Lung (tissue), 12 donors: ENCODE data around the gene GSTM5. TPM values are rescaled to one million over a fixed set of nuclear protein-coding genes. Genes with fewer than 3 reads are reported as not detected.
"Not testable (repeated sequence)": the region's sequence is repeated elsewhere in the genome, so short reads cannot be mapped to it uniquely, and the experiment has no call there.

Experiments used
- ATAC-seq: fragments of 200-7000 bp; cut with Tn5 transposase; one replicate; pipeline ENCODE4 v1.9.1; 2020; ENCODE audit warnings: moderate number of reproducible peaks; ENCODE audit not compliant: insufficient read depth, low FRiP score
- DNase-seq, 3 donors: peaks; one replicate each; pipeline ENCODE4 v3.0.0-alpha.2; 2013 to 2017
- H3K27ac ChIP-seq, 2 donors: one replicate each; pipeline ENCODE4 v1.5.1; 2013; ENCODE audit warnings: mild to moderate bottlenecking in 2 of 2, moderate library complexity in 2 of 2, control low read depth in 1 of 2, inconsistent platforms in 1 of 2, low read depth in 1 of 2, low read length in 1 of 2
- H3K27me3 ChIP-seq, 3 donors: one replicate each; pipeline ENCODE4 v1.5.1; 2013; ENCODE audit warnings: low read length in 2 of 3; ENCODE audit not compliant: control insufficient read depth in 3 of 3, insufficient read depth in 3 of 3
- H3K36me3 ChIP-seq, 4 donors: one replicate each; pipeline ENCODE4 v1.5.1; 2013; ENCODE audit warnings: low read length in 4 of 4, mild to moderate bottlenecking in 1 of 4, moderate library complexity in 1 of 4; ENCODE audit not compliant: control insufficient read depth in 4 of 4, insufficient read depth in 4 of 4
- H3K4me1 ChIP-seq, 5 donors: one replicate each; pipeline ENCODE4 v1.5.1; 2013; ENCODE audit warnings: low read length in 5 of 5, mild to moderate bottlenecking in 2 of 5, moderate library complexity in 1 of 5; ENCODE audit not compliant: control insufficient read depth in 5 of 5, insufficient read depth in 5 of 5
- H3K4me3 ChIP-seq: one replicate; pipeline ENCODE4 v1.5.1; 2013; ENCODE audit warnings: mild to moderate bottlenecking, control low read depth, moderate library complexity
- H3K9ac ChIP-seq, 2 donors: one replicate each; pipeline ENCODE4 v1.5.1; 2013; ENCODE audit warnings: low read length in 2 of 2, control low read depth in 1 of 2; ENCODE audit not compliant: insufficient read depth in 1 of 2
- H3K9me3 ChIP-seq, 4 donors: one replicate each; pipeline ENCODE4 v1.5.1; 2013; ENCODE audit warnings: low read length in 3 of 4, mild to moderate bottlenecking in 1 of 4, moderate library complexity in 1 of 4; ENCODE audit not compliant: control insufficient read depth in 4 of 4, insufficient read depth in 3 of 4
- CTCF ChIP-seq: IDR thresholded peaks from 2 replicates; pipeline ENCODE4 v1.5.1; 2012; ENCODE audit warnings: mild to moderate bottlenecking; ENCODE audit errors: control extremely low read depth, extremely low read depth
- WGBS, 2 donors: extraction: QIAGEN DNeasy Blood & Tissue Kit; methylation state at CpG; one replicate each; pipeline ENCODE4 v1.1.7; 2013; 5-methylcytosine and 5-hydroxymethylcytosine counted together
- polyA plus RNA-seq, 2 donors: library from polyadenylated mRNA; stranded (reverse); fragments of 200-250 nt; gene quantifications; one replicate each; pipeline ENCODE4 v1.2.1, GENCODE V29; 2013
- total RNA-seq, 2 donors: library from RNA; depleted of rRNA in 1 of 2; stranded (reverse); fragments of >200 nt in 1 of 2; gene quantifications; one replicate each; pipeline ENCODE4 v1.2.1, GENCODE V29; 2014 to 2021
- donor health status: control.
- donor health status: control.
- donor health status: Bipolar disorder and iron deficiency.
- donor health status: healthy.
- donor health status: DM: yes; HTN: yes; CAD: no.

GSTM5 gene
- total and polyA plus RNA-seq, 4 donors, result 2.9 to 23.7 (median 7.0) TPM

DNA sequence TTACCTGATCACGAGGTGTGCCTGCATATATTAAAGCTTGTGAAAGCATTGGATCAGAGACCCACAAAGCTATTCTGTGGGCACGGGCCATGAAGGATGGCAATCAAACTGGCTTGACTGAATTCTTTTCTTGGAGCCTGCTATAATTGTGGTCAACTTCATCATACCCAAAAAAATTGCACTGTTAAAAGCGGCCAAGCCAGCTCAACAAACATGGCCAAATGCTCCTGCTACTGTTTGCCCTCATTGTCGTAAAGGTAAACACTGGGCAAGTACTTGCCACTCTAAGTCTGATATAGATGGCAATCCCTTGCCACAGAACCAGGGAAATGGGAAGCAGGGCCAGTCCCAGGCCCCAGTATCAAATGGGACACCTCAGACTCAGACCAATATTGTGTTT is 6.6 kb upstream of the GSTM5 start:
- H3K9ac ChIP-seq, result no peak overlapping the region
- H3K36me3 ChIP-seq, result peaks cover 0 to 4% (median 0%) of the 10 kb centered on the region in 4 donors
- H3K4me3 ChIP-seq, result no peak overlapping the region
- peaks cover 0 to 3% (median 0%) of the 10 kb centered on the region in 5 donors for H3K4me1 ChIP-seq
- no peak for TF ChIP-seq CTCF
- ATAC-seq (no peak), DNase-seq (peak in 1 of 3 donors; percentile 0)
- H3K27me3 ChIP-seq, result no peaks in the 10 kb centered on the region
- WGBS, 2 donors, result 79 to 93% methylated on average over 4 of the region's 4 CpGs
- H3K9me3 ChIP-seq, result no peaks in the 10 kb centered on the region
- no peak overlapping the region for H3K27ac ChIP-seq

DNA sequence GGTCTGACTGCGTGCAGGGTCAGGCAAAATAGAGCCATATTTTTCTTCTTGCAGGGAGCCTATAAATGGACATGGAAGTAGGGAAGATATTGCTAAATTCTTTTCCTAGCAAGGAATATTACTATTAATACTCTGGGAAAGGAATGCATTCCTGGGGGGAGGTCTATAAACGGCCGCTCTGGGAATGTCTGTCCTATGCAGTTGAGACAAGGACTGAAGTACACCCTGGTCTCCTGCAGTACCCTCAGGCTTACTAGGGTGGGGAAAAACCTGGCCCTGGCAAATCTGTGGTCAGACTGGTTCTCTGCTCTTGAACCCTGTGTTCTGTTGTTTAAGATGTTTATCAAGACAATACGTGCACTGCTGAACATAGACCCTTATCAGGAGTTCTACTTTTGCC is 3.1 kb upstream of the GSTM5 start:
- not testable (repeated sequence) for H3K4me3 ChIP-seq, H3K27me3 ChIP-seq, ATAC-seq, H3K9ac ChIP-seq, H3K4me1 ChIP-seq, H3K9me3 ChIP-seq, H3K36me3 ChIP-seq, H3K27ac ChIP-seq
- 76 to 90% methylated on average over 4 of the region's 4 CpGs for WGBS, 2 donors
- peak in 1 of 3 donors; percentile 0 for DNase-seq

- not testable (repeated sequence) for H3K36me3 ChIP-seq, H3K9me3 ChIP-seq, H3K27ac ChIP-seq, H3K27me3 ChIP-seq, H3K9ac ChIP-seq, H3K4me3 ChIP-seq, ATAC-seq, H3K4me1 ChIP-seq, DNase-seq
Observed at GRCh38 chr1:109709822-109710221, 2.2 kb upstream of the GSTM5 start.

GRCh38 chr1:109712321-109712864 is 342 bp downstream of the GSTM5 start:
- ATAC-seq, result no peak
- H3K9ac ChIP-seq, result no peak overlapping the region

More at GRCh38 chr1:109712321-109712864, 342 bp downstream of the GSTM5 start:
- Histone ChIP-seq H3K9me3 (no peaks in the 10 kb centered on the region), H3K27me3 (no peaks in the 10 kb centered on the region), H3K27ac (no peak overlapping the region), H3K36me3 (peaks cover 0 to 2% (median 0%) of the 10 kb centered on the region in 4 donors), H3K4me3 (no peak overlapping the region), H3K4me1 (peaks cover 0 to 3% (median 0%) of the 10 kb centered on the region in 5 donors)
- TF ChIP-seq CTCF, result no peak
- WGBS, 2 donors, result 42 to 49% methylated on average over 22 of the region's 22 CpGs
- DNase-seq, result no peak
